ENCODE data around the gene CD84.

- no peak for TF ChIP-seq CTCF (IDR thresholded peaks at IDR 0.05; ENCODE audit: borderline replicate concordance, extremely low read depth, low read length, poor library complexity, severe bottlenecking)
- TF ChIP-seq EZH2 (IDR thresholded peaks at IDR 0.05; ENCODE audit: borderline replicate concordance, low read depth, low read length, severe bottlenecking), result no peak
These were observed 86.7 kb downstream of the CD84 start for GRCh38 chr1:160492617-160493016.
